Neural cell (in vitro differentiated cells): ENCODE data around the gene MGAT5. TPM values are rescaled to one million over a fixed set of nuclear protein-coding genes. Genes with fewer than 3 reads are reported as not detected.

Experiments
- H2AFZ ChIP-seq: fragments of 200-600, 300-800 bp; sonication (generic), shearing (Covaris generic); 2 replicates; pipeline ENCODE4 v1.6.0; 2014; ENCODE audit warnings: low read depth, mild to moderate bottlenecking, antibody characterized with exemption, low read length, moderate library complexity
- H3F3A ChIP-seq: fragments of 200-600 bp; shearing (Covaris generic); 2 replicates; pipeline ENCODE4 v1.6.1; 2016; ENCODE audit warnings: mild to moderate bottlenecking, moderate library complexity, mixed read lengths, antibody characterized with exemption, low read length; ENCODE audit not compliant: insufficient read depth, poor library complexity, severe bottlenecking
- H3K27ac ChIP-seq: fragments of 200-600, 300-800 bp; sonication (generic), shearing (Covaris generic); 2 replicates; pipeline ENCODE4 v1.5.1; 2014; ENCODE audit warnings: mild to moderate bottlenecking, low read length, moderate library complexity
- H3K27me3 ChIP-seq: fragments of 300-800, 200-600 bp; sonication (generic), shearing (Covaris generic); 2 replicates; pipeline ENCODE4 v1.6.0; 2014; ENCODE audit warnings: mild to moderate bottlenecking, low read depth, low read length, moderate library complexity; ENCODE audit not compliant: insufficient read depth
- H3K36me3 ChIP-seq: fragments of 300-800, 200-600 bp; sonication (generic), shearing (Covaris generic); 2 replicates; pipeline ENCODE4 v1.5.1; 2014; ENCODE audit warnings: mild to moderate bottlenecking, antibody characterized with exemption, low read length, moderate library complexity; ENCODE audit not compliant: insufficient read depth
- H3K4me2 ChIP-seq: fragments of 300-800, 200-600 bp; sonication (generic), shearing (Covaris generic); 2 replicates; pipeline ENCODE4 v1.6.0; 2014; ENCODE audit warnings: mild to moderate bottlenecking, low read length
- H3K4me3 ChIP-seq: fragments of 300-800, 200-600 bp; sonication (generic), shearing (Covaris generic); 2 replicates; pipeline ENCODE4 v1.5.1; 2014; ENCODE audit warnings: mild to moderate bottlenecking, low read length, moderate library complexity
- H3K79me2 ChIP-seq: fragments of 200-600 bp; shearing (Covaris generic); replicated peaks from 2 replicates; pipeline ENCODE4 v1.6.0; 2014; ENCODE audit warnings: mild to moderate bottlenecking, low read length, moderate library complexity; ENCODE audit not compliant: insufficient read depth
- H3K9ac ChIP-seq: fragments of 300-800, 200-600 bp; sonication (generic), shearing (Covaris generic); 2 replicates; pipeline ENCODE4 v1.6.1; 2016; ENCODE audit warnings: mild to moderate bottlenecking, low read length, mixed read lengths
- H3K9me2 ChIP-seq: fragments of 200-600 bp; shearing (Covaris generic); 2 replicates; pipeline ENCODE4 v1.6.1; 2016; ENCODE audit warnings: mild to moderate bottlenecking, low read length, mixed read lengths; ENCODE audit not compliant: insufficient read depth
- H3K9me3 ChIP-seq: fragments of 200-600, 300-800 bp; sonication (generic), shearing (Covaris generic); 2 replicates; pipeline ENCODE4 v1.6.1; 2016; ENCODE audit warnings: mild to moderate bottlenecking, mixed run types, low read length, moderate library complexity, mixed read lengths
- H4K20me1 ChIP-seq: fragments of 200-600 bp; shearing (Covaris generic); 2 replicates; pipeline ENCODE4 v1.6.1; 2016; ENCODE audit warnings: mild to moderate bottlenecking, mixed run types; ENCODE audit not compliant: insufficient read depth
- EP300 ChIP-seq: fragments of 450-650 bp; conservative IDR thresholded peaks from 2 replicates; pipeline ENCODE4 v1.6.1; 2014; ENCODE audit warnings: antibody characterized with exemption, mild to moderate bottlenecking, moderate library complexity; ENCODE audit not compliant: poor library complexity, severe bottlenecking
- EZH2 ChIP-seq: fragments of 200-600, 300-800 bp; shearing (Covaris generic), sonication (generic); IDR thresholded peaks from 2 replicates; pipeline ENCODE4 v1.6.1; 2014; ENCODE audit warnings: antibody characterized with exemption, low read length, borderline replicate concordance, mild to moderate bottlenecking; ENCODE audit not compliant: insufficient read depth, poor library complexity, severe bottlenecking
- MXI1 ChIP-seq: fragments of 450-650 bp; conservative IDR thresholded peaks from 2 replicates; pipeline ENCODE4 v1.6.1; 2014; ENCODE audit warnings: antibody characterized with exemption, mild to moderate bottlenecking; ENCODE audit not compliant: poor library complexity, severe bottlenecking
- POLR2AphosphoS5 ChIP-seq: IDR thresholded peaks from 2 replicates; pipeline ENCODE4 v1.6.1; 2012
- RAD21 ChIP-seq: fragments of 450-650 bp; conservative IDR thresholded peaks from 2 replicates; pipeline ENCODE4 v1.6.1; 2014; ENCODE audit warnings: antibody characterized with exemption, mild to moderate bottlenecking, moderate library complexity
- polyA plus RNA-seq: library from polyadenylated mRNA; depleted of rRNA; stranded (reverse); fragments of >200 nt; gene quantifications from 2 replicates; pipeline ENCODE4 v1.2.3, GENCODE V29; 2014
- TF ChIP-seq, protein P1 (sequence below): fragments of 450-650 bp; IDR thresholded peaks from 2 replicates; pipeline ENCODE4 v1.5.1; 2014; ENCODE audit warnings: antibody characterized with exemption, mild to moderate bottlenecking, moderate library complexity; ENCODE audit not compliant: poor library complexity, severe bottlenecking
- TF ChIP-seq, protein P2 (sequence below): IDR thresholded peaks from 2 replicates; pipeline ENCODE4 v1.6.1; 2012; ENCODE audit warnings: borderline replicate concordance

The MGAT5 gene
- polyA plus RNA-seq, 1 donor from 2014 or later, result 40.9 TPM

DNA sequence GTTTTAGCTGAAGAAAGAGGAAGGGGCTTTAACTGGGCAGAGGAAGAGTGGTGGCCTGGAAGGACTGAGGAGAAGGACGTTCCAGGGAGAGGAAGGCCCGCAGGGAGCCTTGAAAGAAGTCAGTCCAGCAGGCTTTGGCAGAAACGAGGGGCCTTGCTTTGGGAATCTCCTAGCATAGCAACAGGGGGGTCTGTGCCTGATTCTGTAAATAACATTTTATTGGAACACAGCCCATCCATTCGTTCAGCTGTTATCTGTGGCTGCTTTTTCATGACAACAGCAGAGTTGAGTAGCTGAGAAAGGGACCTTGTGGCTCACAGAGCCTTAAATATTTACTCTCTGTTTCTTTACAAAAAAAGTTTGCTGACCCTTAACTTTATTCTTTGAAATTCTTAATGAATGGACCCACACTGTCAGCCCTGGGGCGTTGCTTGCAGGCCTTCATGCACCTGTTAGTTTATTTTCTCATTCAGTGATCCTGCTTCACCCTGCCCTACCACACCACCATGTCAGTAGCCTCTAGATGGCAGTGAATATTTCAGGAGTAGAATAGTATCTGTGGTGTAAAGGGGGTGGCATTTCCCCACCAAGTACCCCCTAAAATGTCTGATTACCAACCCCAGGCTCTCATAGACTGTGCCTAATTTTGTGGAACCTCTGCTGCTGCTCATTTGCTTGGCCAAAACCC lies 61.0 kb downstream of the MGAT5 start:
- no peaks in the 10 kb centered on the region for H3K36me3 ChIP-seq
- no peak overlapping the region for H3K4me2 ChIP-seq
- H4K20me1 ChIP-seq, result no peaks in the 10 kb centered on the region
- H3K9me2 ChIP-seq, result no peaks in the 10 kb centered on the region
- no peaks in the 10 kb centered on the region for H3K9me3 ChIP-seq
- no peaks in the 10 kb centered on the region for H3K27me3 ChIP-seq
- TF ChIP-seq POLR2AphosphoS5 (no peak), MXI1 (no peak)
- H3K4me3 ChIP-seq, result no peak overlapping the region
- H3K79me2 ChIP-seq, result no peaks in the 10 kb centered on the region
- H2AFZ ChIP-seq, result no peak overlapping the region
- no peak overlapping the region for H3K27ac ChIP-seq
- H3K9ac ChIP-seq, result no peak overlapping the region
- no peaks in the 10 kb centered on the region for H3F3A ChIP-seq

DNA sequence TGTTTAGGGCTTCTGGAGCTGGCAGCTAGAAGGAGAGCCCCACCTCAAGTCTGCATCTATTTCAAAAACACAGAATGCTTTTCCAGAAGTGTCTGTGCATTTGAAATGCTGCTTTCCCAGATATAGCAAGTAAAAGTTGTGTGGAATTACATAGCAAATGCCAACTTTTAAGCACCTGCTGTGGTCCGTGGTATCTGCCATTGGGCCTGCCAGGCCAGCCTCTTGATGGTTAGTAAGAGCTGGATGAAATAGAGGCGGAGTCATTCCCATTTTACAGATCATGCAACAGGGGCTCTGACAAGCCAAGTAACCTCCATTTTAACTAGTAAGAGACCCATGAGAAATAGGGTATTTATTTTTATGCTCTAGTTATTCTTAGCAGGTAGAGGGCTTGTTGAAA lies 61.6 kb downstream of the MGAT5 start:
- TF ChIP-seq POLR2AphosphoS5 (no peak), EP300 (no peak), RAD21 (no peak)
- TF ChIP-seq, protein P1, sequence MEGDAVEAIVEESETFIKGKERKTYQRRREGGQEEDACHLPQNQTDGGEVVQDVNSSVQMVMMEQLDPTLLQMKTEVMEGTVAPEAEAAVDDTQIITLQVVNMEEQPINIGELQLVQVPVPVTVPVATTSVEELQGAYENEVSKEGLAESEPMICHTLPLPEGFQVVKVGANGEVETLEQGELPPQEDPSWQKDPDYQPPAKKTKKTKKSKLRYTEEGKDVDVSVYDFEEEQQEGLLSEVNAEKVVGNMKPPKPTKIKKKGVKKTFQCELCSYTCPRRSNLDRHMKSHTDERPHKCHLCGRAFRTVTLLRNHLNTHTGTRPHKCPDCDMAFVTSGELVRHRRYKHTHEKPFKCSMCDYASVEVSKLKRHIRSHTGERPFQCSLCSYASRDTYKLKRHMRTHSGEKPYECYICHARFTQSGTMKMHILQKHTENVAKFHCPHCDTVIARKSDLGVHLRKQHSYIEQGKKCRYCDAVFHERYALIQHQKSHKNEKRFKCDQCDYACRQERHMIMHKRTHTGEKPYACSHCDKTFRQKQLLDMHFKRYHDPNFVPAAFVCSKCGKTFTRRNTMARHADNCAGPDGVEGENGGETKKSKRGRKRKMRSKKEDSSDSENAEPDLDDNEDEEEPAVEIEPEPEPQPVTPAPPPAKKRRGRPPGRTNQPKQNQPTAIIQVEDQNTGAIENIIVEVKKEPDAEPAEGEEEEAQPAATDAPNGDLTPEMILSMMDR, result no peak
- Histone ChIP-seq H3K79me2 (no peaks in the 10 kb centered on the region), H3K4me3 (no peak overlapping the region), H3K36me3 (no peaks in the 10 kb centered on the region), H3F3A (no peaks in the 10 kb centered on the region), H3K4me2 (no peak overlapping the region), H3K9me2 (no peaks in the 10 kb centered on the region), H3K9ac (no peak overlapping the region), H2AFZ (no peak overlapping the region), H3K27ac (no peak overlapping the region), H3K27me3 (no peaks in the 10 kb centered on the region), H3K9me3 (no peaks in the 10 kb centered on the region), H4K20me1 (no peaks in the 10 kb centered on the region)

DNA sequence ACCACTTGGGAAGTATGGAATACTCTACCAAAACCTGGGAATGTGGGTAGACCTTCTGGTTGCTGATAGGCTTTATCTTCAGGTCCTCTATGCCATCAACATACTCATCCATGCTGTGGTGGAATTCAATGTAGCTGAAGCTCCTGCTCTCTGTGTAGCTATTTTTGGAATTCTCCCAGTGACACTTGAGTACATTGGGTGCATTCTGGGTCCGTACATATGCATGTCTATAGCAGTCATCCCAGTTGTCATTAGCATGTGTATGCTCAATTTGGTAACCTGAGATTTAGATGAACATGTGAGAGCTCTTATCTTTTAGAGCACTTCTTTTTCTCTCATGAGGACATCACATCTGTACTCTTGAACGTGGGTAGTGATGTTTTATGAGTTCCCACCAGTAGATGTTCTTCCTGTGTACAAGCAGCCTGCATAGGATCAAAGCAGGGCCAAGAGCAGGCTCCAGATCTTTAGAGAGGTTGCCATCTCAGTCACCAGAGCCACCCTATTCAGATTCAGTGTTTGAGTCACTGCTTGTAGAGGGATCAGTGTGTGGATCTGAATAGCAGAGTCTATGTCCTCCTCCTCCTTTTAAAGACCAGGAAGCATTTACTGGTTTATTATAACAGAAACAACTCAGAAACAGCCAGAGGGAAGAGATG lies 65.9 kb downstream of the MGAT5 start:
- Histone ChIP-seq H3K79me2 (no peaks in the 10 kb centered on the region), H3K4me2 (no peak overlapping the region), H3K36me3 (no peaks in the 10 kb centered on the region), H2AFZ (no peak overlapping the region), H3K9ac (no peak overlapping the region), H3K9me3 (no peaks in the 10 kb centered on the region), H3K27ac (no peak overlapping the region), H3K4me3 (no peak overlapping the region), H3K9me2 (no peaks in the 10 kb centered on the region), H4K20me1 (no peaks in the 10 kb centered on the region), H3F3A (no peaks in the 10 kb centered on the region), H3K27me3 (no peaks in the 10 kb centered on the region)
- no peak for TF ChIP-seq POLR2AphosphoS5

DNA sequence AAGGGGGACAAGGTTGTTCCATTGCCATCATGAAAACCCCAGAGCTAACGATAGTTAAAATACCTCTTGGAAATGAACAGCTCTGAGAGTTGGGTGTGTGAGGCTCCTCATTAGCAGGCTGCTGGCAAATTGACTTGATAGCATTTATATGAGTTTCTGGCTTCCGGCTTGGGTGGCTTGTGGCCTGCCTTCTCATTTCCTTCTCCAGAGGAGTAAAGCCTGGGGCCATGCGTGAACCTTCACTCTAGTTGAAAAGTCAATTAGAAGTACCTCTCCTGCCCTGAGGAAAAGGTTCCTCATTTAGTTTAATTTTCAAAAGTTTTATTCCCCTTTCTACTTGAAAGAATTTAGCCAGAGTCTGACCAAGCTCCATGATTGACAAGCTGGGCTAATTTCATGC lies 67.1 kb downstream of the MGAT5 start:
- no peaks in the 10 kb centered on the region for H3K27me3 ChIP-seq
- H3K27ac ChIP-seq, result no peak overlapping the region
- no peak overlapping the region for H2AFZ ChIP-seq
- H3K4me3 ChIP-seq, result no peak overlapping the region
- no peaks in the 10 kb centered on the region for H3K9me3 ChIP-seq
- no peaks in the 10 kb centered on the region for H3K79me2 ChIP-seq
- H3K4me2 ChIP-seq, result no peak overlapping the region
- H3K36me3 ChIP-seq, result no peaks in the 10 kb centered on the region
- no peaks in the 10 kb centered on the region for H3K9me2 ChIP-seq
- no peak overlapping the region for H3K9ac ChIP-seq
- H3F3A ChIP-seq, result no peaks in the 10 kb centered on the region
- H4K20me1 ChIP-seq, result no peaks in the 10 kb centered on the region
- TF ChIP-seq EP300 (no peak), POLR2AphosphoS5 (no peak), EZH2 (no peak), RAD21 (no peak)
- TF ChIP-seq, protein P2, sequence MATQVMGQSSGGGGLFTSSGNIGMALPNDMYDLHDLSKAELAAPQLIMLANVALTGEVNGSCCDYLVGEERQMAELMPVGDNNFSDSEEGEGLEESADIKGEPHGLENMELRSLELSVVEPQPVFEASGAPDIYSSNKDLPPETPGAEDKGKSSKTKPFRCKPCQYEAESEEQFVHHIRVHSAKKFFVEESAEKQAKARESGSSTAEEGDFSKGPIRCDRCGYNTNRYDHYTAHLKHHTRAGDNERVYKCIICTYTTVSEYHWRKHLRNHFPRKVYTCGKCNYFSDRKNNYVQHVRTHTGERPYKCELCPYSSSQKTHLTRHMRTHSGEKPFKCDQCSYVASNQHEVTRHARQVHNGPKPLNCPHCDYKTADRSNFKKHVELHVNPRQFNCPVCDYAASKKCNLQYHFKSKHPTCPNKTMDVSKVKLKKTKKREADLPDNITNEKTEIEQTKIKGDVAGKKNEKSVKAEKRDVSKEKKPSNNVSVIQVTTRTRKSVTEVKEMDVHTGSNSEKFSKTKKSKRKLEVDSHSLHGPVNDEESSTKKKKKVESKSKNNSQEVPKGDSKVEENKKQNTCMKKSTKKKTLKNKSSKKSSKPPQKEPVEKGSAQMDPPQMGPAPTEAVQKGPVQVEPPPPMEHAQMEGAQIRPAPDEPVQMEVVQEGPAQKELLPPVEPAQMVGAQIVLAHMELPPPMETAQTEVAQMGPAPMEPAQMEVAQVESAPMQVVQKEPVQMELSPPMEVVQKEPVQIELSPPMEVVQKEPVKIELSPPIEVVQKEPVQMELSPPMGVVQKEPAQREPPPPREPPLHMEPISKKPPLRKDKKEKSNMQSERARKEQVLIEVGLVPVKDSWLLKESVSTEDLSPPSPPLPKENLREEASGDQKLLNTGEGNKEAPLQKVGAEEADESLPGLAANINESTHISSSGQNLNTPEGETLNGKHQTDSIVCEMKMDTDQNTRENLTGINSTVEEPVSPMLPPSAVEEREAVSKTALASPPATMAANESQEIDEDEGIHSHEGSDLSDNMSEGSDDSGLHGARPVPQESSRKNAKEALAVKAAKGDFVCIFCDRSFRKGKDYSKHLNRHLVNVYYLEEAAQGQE, result no peak
- TF ChIP-seq, protein P1, result no peak
